KOPT-K1 (cell line): ENCODE measurements around the gene NAGS.
"Not testable (repeated sequence)": the region's sequence is repeated elsewhere in the genome, so short reads cannot be mapped to it uniquely, and the experiment has no call there.

Experiments used
- H3K27ac ChIP-seq: fragments of 200-600 bp; sonication (generic); 2 replicates; pipeline ENCODE4 v1.5.1; 2016; ENCODE audit warnings: antibody characterized with exemption, mild to moderate bottlenecking, low read depth, low read length; ENCODE audit not compliant: poor library complexity, severe bottlenecking
- H3K36me3 ChIP-seq: fragments of 200-600 bp; sonication (generic); 2 replicates; pipeline ENCODE4 v1.5.1; 2017; ENCODE audit warnings: antibody characterized with exemption, mild to moderate bottlenecking, low read length, moderate library complexity; ENCODE audit not compliant: insufficient read depth
- H3K9me3 ChIP-seq: fragments of 200-600 bp; sonication (generic); 2 replicates; pipeline ENCODE4 v1.5.1; 2017; ENCODE audit warnings: antibody characterized with exemption, low read length, mild to moderate bottlenecking; ENCODE audit not compliant: insufficient read depth, poor library complexity, severe bottlenecking

Gene NAGS, protein sequence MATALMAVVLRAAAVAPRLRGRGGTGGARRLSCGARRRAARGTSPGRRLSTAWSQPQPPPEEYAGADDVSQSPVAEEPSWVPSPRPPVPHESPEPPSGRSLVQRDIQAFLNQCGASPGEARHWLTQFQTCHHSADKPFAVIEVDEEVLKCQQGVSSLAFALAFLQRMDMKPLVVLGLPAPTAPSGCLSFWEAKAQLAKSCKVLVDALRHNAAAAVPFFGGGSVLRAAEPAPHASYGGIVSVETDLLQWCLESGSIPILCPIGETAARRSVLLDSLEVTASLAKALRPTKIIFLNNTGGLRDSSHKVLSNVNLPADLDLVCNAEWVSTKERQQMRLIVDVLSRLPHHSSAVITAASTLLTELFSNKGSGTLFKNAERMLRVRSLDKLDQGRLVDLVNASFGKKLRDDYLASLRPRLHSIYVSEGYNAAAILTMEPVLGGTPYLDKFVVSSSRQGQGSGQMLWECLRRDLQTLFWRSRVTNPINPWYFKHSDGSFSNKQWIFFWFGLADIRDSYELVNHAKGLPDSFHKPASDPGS

DNA sequence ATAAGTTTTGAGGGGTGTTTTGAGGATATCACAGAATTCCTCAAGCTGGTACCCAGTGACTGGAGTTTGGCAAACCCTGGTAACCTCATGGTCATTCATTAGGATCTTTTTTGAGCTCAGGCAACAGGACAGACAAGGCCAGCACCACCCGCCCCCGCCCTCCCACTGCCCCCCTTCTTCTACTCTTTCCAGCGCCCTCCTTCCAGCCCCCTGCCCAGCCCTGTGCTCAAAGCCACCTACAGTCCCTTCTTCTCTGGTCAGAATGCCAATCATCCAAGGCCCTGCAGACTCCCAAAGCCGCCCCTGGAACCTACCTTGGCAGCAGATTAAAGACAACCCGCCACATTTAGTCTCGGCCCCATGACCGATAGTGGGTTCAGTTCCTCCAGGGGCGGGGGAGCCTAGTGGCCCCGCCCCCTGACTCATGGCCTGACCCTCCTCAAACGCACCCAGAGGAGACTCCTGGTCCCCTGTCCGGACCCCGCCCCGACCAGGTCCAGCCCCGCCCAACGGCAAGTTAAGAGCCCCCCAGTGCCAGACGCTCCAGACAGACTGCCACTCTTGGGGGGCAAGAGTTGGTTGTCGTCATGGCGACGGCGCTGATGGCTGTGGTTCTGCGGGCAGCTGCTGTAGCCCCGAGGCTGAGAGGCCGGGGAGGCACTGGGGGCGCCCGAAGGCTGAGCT lies at the start of gene NAGS:
TSS of gene NAGS (plus strand) at position 546 of the 684 bp plus-strand sequence. CDS start at position 588, 42 bp downstream.
- no peak within 1 kb of the TSS for H3K27ac ChIP-seq
- H3K9me3 ChIP-seq = no peaks in the 10 kb centered on the region
- peaks cover under 1% of the 10 kb centered on the region; the same call in 1 of the 2 replicates for H3K36me3 ChIP-seq

DNA sequence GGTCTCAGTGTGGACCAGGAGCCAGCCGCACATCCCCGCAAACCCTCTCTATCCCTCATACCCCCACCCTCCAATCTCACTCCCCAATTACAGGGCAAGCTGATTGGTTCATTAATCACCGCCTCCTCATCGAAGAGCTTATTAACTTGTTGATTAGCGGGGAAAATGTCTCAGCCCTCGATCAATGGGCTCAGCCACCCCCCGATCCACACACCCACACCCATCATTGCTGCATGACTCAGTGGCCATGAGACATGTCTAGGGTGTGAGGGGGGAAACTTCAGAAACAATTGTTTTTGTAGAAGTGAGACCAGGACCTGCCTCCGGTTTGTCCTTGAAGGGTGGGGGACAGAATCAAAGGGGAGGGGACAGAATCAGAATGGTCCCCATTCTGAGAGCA lies 48.2 kb upstream of the NAGS start:
- Histone ChIP-seq H3K36me3 (no peaks in the 10 kb centered on the region), H3K27ac (no peak overlapping the region), H3K9me3 (no peaks in the 10 kb centered on the region)

DNA sequence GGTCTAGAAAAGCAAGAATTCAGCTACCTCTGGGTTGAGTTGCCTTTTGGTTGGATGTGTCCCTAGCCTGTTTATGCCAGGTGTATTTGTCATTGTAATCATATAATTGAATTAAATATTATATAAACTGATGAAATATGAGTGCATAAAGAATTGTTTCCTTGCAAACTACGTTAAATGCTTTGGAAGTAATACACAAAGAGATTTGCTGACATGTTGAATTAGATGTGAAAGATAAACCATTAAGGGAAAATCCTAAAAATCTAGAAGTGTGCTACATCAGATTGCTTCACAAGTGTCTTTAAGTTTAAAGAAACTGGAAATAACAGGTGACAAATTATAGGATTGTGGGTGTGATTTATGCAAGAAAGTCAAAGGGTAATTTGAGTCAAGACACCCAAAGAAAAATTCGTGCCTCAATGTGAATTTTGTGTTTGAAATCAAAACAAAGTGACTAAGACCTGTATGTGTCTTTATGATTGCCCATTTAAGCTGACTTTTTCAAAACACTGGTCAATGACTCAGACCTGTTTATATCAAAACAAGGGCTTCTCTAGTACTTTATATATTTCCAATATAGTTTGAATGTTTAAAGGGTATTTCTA lies 45.6 kb upstream of the NAGS start:
- Histone ChIP-seq H3K9me3 (no peaks in the 10 kb centered on the region), H3K36me3 (no peaks in the 10 kb centered on the region), H3K27ac (no peak overlapping the region)

DNA sequence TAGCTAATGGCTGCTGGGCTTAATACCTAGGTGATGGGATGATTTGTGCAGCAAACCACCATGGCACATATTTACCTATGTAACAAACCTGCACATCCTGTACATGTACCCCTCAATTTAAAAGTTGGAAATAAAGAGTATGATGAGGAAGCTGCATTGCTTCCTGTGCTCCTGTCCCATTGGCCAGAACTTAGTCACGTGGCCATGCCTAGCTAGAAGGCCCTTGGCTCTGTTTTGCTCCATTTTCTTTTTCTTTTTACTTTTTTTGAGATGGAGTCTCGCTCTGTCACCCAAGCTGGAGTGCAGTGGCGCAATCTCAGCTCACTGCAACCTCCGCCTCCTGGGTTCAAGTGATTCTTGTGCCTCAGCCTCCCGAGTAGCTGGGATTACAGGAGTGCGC lies 43.1 kb upstream of the NAGS start:
- H3K27ac ChIP-seq, H3K36me3 ChIP-seq, H3K9me3 ChIP-seq: not testable (repeated sequence)

DNA sequence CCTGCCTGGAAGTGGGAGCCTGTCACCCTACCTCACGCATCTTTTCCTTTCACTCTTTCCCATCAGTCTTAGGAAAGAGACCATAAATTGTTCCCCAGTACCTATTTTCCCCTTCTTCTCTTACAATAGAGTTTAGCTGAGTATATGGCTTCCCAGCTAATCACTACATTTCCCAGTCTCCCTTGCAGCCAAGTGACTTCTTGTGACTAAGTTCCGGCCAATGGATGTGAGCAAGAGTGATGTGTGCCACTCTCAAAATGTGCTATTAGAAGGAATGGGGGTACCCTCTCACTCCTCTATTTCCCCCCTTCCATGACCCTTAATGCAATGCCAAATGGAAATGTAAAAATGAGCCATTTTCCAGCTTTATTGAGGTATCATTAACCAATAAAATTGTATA lies 42.5 kb upstream of the NAGS start:
- Histone ChIP-seq H3K36me3 (no peaks in the 10 kb centered on the region), H3K9me3 (no peaks in the 10 kb centered on the region), H3K27ac (no peak overlapping the region)

DNA sequence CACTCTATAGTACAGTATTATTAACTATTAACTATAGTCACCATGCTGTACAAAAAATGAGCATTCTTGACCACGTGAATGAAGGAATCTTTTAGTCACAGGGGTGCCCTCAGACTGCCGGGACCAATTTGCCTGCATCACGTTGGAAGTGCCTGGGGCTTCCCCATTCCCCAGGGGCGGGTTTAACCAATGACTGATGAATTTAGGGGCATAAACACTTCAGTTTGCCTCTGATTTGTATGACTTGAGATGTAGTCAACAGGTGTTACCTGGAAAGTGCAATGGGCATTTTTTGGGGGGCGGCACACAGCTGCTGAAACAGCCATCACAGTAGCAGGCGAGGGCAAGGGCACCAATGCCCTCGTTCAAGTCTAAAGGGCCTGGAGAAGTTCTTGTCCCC lies 41.9 kb upstream of the NAGS start:
- Histone ChIP-seq H3K27ac (no peak overlapping the region), H3K36me3 (no peaks in the 10 kb centered on the region), H3K9me3 (no peaks in the 10 kb centered on the region)

DNA sequence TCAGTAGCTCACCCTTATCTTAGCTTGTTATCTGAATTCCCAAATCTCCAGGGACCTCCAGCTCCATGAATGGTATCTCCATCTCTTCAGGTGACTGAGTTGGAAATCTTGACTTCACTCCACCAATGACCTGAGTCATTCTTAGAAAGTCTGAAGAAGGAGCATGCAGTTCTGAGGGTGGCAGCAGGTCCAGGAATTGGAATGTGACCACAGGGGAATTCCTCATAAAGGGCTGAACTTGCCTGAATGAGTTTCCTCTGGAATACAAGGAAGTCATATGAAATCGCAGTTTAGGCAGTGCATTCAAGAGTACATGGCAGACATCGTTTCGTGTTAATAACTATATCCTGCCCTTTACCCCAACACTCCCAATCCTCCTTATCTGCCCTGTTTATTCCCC lies 38.1 kb upstream of the NAGS start:
- Histone ChIP-seq H3K27ac (no peak overlapping the region), H3K36me3 (no peaks in the 10 kb centered on the region), H3K9me3 (no peaks in the 10 kb centered on the region)

DNA sequence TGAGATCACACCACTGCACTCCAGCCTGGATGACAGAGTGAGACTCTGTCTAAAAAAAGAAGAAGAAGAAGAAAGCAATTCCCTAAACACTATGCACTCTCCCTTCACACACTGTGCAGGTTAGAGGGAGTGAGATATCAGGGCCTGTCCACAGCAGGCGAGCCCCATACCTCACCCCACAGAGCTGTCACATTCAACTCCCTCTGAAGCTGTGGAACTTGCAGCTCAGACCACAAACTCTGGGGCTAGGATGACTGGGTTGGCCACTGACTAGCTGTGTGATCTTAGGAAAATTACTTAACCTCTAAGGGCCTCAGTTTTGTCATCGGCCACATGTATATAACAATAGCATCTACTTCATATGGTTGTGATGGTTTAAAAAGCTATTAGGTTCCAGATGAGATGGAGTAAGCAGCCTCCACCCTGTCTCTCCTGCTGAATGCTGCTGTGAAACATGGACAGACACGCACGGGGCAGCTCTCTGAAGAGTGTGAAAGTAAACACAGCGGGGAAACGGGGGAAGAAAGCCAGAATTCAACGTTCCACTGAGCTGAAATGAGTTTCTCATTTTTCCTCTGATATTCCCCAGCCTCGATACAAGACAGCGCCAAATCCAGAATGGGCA lies 37.1 kb upstream of the NAGS start:
- Histone ChIP-seq H3K9me3 (no peaks in the 10 kb centered on the region), H3K27ac (no peak overlapping the region), H3K36me3 (no peaks in the 10 kb centered on the region)

DNA sequence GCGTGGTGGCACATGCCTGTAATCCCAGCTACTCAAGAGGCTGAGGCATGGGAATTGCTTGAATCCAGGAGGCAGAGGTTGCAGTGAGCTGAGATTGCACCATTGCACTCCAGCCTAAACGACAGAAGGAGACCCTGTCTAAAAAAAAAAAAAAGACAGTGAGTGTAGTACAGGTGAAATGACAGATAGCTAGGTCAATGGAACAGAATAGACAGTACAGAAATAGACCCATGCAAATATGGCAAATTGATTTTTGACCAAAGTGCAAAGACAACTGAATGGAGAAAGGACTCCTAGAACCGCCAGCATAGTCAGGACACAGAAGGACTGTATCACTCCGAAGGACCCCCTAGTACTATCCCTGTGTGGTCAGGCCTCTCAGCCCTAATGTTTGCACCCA lies 34.1 kb upstream of the NAGS start:
- Histone ChIP-seq H3K27ac (no peak overlapping the region), H3K9me3 (no peaks in the 10 kb centered on the region), H3K36me3 (no peaks in the 10 kb centered on the region)

DNA sequence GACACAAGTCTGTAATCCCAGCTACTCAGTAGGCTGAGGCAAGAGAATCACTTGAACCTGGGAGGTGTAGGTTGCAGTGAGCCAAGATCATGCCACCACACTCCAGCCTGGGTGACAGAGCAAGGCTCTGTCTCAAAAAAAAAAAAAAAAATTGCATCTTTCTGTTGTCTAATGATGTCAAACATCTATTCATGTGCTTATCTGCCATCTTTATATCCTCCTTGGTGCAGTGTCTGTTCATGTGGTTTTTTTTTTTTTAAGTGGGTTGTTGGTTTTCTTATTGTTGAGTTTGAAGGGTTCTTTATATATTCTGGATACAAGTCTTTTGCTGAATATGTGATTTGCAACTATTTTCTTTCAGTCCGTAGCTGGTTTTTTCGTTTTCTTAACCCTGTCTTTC lies 33.0 kb upstream of the NAGS start:
- H3K27ac ChIP-seq, H3K9me3 ChIP-seq, H3K36me3 ChIP-seq: not testable (repeated sequence)

DNA sequence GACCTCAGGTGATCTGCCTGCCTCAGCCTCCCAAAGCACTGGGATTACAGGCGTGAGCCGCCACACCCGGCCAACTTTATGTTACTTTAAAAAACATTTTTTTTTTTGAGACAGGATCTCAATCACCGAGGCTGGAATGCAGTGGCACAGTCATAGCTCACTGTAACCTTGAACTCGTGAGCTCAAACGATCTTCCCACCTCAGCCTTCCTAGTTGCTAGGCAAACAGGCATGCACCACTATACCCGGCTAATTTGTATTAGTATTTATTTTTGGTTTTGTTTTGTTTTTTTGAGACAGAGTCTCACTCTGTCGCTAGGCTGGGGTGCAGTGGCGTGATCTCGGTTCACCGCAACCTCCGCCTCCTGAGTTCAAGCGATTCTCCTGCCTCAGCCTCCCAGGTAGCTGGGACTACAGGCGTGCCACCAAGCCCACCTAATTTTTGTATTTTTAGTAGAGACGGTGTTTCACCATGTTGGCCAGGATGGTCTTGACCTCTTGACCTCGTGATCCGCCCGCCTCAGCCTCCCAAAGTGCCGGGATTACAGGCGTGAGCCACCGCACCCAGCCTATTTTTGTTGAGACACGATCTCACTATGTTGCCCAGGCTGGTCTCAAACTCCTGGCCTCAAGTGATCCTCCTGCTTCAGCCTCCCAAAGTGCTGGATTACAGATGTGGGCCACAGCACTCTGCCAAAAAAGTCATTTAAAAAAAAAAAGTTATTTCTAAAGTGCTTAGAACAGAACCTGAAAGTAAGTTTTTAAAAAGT lies 31.8 kb upstream of the NAGS start:
- H3K9me3 ChIP-seq, H3K27ac ChIP-seq, H3K36me3 ChIP-seq: not testable (repeated sequence)

DNA sequence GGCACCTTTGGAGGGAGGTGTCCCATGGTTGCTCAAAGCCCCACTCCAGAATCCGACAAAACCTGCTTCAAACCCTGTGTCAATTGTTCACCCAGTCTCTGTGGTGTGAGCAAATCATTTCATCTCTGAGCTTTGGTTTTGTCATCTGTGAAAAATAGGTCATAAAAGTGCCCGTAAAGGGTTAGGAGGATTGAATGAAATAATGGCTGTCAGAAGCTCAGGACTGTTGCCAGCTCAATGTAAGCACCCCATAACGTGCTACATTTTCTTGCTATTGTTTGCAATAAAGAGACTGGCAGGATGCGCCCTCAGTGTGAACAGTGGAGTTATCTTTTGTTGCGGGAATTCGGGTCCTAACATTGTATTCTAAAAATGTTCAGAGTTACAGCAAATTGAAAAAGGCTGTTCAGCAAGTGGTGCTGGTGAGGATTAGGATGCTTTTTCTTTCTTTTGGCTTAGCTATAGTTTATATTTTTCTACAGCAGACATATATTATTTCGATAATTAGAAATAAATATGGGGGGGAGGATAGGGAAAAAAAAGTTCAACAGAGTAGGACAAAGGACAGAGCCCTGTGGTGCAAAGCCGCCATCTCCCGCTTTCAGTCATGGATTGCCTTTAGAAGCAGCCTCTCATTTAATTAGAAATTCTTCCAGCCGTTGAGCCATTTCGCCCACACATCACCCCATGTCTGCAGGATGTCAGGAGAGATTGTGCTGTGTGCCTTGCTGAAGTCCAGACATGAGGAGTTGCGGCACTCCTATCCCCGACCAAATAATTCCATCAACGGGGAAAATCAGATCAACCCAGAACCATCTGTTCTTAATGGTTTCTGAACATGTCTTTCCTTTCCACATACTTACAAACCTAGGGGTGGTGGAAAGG lies 29.8 kb upstream of the NAGS start:
- H3K9me3 ChIP-seq = no peaks in the 10 kb centered on the region
- H3K36me3 ChIP-seq = no peaks in the 10 kb centered on the region
- no peak overlapping the region for H3K27ac ChIP-seq

DNA sequence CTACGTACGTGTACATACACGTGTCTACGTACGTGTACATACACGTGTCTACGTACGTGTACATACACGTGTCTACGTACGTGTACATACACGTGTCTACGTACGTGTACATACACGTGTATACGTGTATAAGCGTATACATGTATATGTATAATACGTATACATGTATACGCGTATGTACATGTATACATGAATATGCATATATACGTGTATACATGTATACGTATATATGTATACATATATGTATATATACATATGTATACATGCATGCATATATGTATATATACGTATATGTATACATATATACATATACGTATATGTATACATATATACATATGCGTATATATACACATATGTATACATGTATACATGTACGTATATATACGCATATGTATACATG lies 28.5 kb upstream of the NAGS start:
- Histone ChIP-seq H3K36me3 (no peaks in the 10 kb centered on the region), H3K27ac (no peak overlapping the region), H3K9me3 (no peaks in the 10 kb centered on the region)
